Measurements from ENCODE around the gene SSC5D.

SSC5D gene

DNA sequence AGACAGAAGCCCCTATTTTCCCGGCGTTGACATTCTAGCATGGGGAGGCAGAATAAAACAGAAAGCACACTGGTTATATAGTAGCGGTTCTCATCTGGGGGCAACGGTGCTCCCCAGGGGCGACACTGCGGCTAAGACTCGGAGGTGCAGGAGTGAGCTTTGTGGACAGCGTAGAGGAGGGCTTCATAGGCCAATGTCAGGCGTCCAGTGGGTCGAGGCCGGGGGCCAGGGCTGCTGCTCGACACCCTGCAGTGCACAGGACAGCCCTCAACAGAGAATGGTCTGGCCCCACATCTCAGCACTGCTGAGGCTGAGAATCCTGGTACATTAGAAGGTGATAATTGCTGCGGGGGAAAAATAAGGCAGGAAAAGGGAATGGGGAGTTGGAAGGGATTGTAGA is 10.3 kb upstream of the SSC5D start:
- ChIA-PET CTCF (interaction anchor here (2.6 to 5.2 kb wide), 2 partner anchors 10 to 26 kb away, joined by 15 to 41 read pairs; no protein-coding TSS in a partner anchor), POLR2A (no interaction called here)
- DNase-seq (ENCODE audit: extremely low spot score), result no peak

DNA sequence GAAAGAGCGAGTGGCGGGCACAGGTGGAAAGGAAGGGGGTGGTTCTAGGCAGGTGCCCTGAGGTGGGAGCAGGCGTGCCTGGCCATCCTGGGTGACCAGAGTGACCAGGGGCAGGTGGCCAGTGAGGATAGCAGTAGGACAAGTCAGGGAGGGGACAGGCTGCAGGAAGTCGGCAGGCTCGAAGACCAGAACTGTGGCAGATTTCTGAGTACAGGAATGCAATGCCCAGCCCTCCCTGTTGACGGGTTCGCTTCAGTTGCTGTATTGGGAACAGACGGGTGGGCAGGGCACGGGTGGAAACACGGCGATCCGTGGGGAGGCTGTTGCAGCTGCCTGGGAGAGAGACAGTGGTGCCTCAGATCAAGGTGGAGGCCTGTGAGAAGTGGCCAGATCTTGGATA is 9.9 kb upstream of the SSC5D start:
- TF ChIP-seq, protein P1, sequence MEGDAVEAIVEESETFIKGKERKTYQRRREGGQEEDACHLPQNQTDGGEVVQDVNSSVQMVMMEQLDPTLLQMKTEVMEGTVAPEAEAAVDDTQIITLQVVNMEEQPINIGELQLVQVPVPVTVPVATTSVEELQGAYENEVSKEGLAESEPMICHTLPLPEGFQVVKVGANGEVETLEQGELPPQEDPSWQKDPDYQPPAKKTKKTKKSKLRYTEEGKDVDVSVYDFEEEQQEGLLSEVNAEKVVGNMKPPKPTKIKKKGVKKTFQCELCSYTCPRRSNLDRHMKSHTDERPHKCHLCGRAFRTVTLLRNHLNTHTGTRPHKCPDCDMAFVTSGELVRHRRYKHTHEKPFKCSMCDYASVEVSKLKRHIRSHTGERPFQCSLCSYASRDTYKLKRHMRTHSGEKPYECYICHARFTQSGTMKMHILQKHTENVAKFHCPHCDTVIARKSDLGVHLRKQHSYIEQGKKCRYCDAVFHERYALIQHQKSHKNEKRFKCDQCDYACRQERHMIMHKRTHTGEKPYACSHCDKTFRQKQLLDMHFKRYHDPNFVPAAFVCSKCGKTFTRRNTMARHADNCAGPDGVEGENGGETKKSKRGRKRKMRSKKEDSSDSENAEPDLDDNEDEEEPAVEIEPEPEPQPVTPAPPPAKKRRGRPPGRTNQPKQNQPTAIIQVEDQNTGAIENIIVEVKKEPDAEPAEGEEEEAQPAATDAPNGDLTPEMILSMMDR (IDR thresholded peaks at IDR 0.05; ENCODE audit: control extremely low read depth, extremely low read depth, low read depth, missing control alignments), result no peak
- ChIA-PET CTCF (interaction anchor here (1.3 to 2.6 kb wide), 3 partner anchors 11 to 39 kb away, joined by 3 to 15 read pairs (median 8); no protein-coding TSS in a partner anchor), POLR2A (no interaction called here)
- no peak for DNase-seq (ENCODE audit: extremely low spot score)

More for the DNA sequence above, 10.3 kb upstream of the SSC5D start:
- TF ChIP-seq, protein P1 (IDR thresholded peaks at IDR 0.05; ENCODE audit: control extremely low read depth, extremely low read depth, low read depth, missing control alignments), result no peak

DNA sequence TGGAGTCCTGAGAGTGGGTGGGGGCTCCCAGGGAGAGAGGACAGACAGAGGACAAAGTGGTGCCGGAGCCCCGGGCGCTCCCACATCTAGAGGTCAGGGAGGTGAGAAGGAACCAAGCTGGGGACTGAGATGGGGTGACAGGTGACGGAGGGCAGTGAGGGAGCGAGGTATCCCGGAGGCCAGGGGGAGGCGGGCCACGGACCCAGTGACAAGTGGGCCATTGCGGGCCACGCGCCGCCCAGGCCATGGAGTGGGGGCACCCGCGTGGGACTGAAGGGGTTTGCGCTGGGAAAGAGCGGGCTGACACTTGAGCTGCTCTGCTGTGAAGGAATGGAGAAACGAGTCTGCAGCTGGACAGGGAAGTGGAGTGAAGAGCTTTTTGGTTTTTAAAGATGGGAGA is 9.2 kb upstream of the SSC5D start:
- DNase-seq (ENCODE audit: extremely low spot score), result no peak
- TF ChIP-seq, protein P1 (IDR thresholded peaks at IDR 0.05; ENCODE audit: control extremely low read depth, extremely low read depth, low read depth, missing control alignments), result no peak
- ChIA-PET CTCF (interaction anchor here (0.7 to 2.6 kb wide), 4 partner anchors 11 to 153 kb away, joined by 3 to 15 read pairs (median 6); no protein-coding TSS in a partner anchor), POLR2A (no interaction called here)

DNA sequence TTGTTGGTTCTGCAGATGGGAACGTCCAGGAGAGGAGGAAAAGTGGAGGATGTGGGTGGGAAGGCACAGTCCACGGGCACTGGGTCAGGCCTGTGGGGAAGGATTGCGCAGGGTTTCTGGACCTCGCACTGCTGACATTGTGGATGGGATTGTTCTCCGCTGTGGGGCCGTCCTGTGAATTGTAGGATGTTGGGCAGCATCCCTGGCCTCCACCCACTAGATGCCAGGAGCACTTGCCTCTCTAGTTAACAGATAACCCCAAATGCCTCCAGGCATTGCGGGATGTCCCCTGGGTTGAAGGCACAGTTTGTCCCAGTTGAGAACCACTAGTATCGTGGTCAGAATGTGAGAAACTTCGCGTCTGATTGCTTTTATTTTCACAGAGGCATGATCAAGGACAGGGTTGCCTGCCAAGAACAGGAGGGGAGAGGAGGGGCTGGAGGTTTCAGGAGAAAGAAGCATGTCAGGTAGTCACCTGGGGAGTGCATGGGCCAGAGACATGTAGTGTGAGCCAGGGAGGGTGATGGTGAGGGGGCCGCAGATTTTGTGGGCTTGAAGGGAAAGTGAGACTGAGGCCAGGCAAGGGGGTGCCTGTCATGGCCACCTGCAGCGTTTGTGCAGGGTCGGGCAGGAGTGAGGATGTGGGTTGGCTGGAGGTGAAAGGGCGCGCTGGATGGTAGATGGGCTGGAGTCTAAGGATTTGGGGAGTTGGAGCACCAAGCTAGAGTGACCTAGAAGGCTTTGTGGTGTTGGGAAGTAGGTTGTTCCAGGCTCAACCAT is 8.6 kb upstream of the SSC5D start:
- ChIA-PET POLR2A (no interaction called here), CTCF (interaction anchor here (0.7 to 2.6 kb wide), 4 partner anchors 12 to 153 kb away, joined by 3 to 15 read pairs (median 6); no protein-coding TSS in a partner anchor)
- DNase-seq (ENCODE audit: extremely low spot score), result no peak
- TF ChIP-seq, protein P1 (IDR thresholded peaks at IDR 0.05; ENCODE audit: control extremely low read depth, extremely low read depth, low read depth, missing control alignments), result no peak

DNA sequence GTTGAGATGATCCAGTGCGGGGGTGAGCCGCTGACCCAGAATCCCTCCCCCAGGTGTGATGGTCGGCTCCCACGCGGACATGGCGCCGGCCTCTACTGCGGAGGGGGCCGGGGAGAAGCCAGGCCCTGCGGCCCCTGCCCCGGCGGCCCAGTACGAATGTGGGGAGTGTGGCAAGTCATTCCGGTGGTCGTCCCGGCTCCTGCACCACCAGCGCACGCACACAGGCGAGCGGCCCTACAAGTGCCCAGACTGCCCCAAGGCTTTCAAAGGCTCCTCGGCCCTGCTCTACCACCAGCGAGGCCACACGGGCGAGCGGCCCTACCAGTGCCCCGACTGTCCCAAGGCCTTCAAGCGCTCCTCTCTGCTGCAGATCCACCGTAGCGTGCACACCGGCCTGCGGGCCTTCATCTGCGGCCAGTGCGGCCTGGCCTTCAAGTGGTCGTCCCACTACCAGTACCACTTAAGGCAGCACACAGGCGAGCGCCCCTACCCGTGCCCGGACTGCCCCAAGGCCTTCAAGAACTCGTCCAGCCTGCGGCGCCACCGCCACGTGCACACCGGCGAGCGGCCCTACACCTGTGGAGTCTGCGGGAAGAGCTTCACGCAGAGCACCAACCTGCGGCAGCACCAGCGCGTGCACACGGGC is 7.0 kb upstream of the SSC5D start:
- ChIA-PET CTCF (no interaction called here), POLR2A (no interaction called here)
- TF ChIP-seq, protein P1 (IDR thresholded peaks at IDR 0.05; ENCODE audit: control extremely low read depth, extremely low read depth, low read depth, missing control alignments), result no peak
- DNase-seq (ENCODE audit: extremely low spot score), result no peak

DNA sequence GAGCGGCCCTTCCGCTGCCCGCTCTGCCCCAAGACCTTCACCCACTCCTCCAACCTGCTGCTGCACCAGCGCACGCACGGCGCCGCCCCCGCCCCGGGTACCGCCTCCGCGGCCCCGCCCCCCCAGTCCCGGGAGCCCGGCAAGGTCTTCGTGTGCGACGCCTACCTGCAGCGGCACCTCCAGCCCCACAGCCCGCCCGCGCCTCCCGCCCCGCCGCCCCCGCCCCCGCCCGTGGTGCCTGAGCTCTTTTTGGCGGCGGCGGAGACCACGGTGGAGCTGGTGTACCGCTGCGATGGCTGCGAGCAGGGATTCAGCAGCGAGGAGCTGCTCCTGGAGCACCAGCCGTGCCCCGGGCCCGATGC is 6.5 kb upstream of the SSC5D start:
- TF ChIP-seq, protein P1 (IDR thresholded peaks at IDR 0.05; ENCODE audit: control extremely low read depth, extremely low read depth, low read depth, missing control alignments), result no peak
- ChIA-PET POLR2A (no interaction called here), CTCF (no interaction called here)

More for the DNA sequence above, 6.5 kb upstream of the SSC5D start:
- DNase-seq (ENCODE audit: extremely low spot score), result no peak
